Stimulated activated CD4-positive, alpha-beta T cell treated with anti-CD3 and anti-CD28 coated beads, Interleukin-1b, Interleukin-23, amount 100 ng/mL, for 1 hour (primary cell): ENCODE results near the gene ATP13A3.

Experiments
- DNase-seq, 2 donors: peaks; one replicate each; pipeline ENCODE4 v3.0.0-alpha.2; 2020; ENCODE audit warnings: low read depth in 2 of 2

The ATP13A3 gene

DNA sequence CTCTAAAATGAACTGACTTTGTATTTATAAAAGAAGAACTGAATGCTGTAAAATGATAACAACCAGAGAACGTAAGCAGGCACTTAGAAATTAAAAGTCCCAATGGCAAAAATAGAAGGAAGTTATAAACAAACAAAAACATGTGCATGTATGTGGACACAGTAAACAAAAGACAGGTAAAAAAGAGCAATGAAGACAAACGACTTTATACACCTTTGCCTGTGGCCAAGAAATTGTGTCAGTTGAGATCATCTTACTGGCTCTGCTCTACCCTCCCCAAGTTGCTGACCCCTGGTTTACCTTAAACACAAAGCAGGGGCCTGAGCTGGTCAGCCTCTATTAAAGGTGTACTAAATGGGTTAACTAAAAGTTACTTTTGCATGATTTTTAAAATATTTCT is 46.0 kb downstream of the ATP13A3 start:
- DNase-seq: no peak

DNA sequence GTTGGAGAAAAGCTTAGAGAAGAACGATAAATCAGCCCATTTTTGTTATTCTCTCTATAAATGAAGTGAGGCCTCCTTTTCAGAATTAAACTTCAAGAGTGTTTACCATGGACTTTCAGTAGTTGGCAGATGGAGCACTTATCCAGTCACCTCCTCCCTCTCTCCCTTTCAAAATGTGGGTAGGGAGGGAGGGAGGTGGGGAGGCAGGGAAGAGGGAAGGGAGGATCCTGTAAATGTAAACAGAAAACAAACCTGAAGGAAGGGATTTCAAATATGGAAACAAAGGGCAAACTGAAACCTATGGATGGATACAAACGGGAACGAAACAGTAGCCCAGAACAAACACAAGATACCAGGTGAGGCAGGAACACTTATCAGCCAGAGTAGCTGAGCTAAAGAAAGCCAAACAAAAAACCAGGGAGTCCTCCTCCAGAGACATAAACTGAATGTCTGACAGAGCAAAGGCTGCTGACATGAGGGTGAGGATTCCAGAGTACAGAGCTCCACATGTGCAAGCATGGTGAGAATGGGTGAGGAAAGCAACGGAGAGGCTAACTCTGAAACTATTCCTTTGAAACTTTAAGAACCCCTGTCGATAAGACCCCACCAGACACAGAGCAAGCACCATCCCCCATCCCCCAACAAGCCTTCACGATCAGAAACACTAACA is 46.8 kb downstream of the ATP13A3 start:
- DNase-seq: no peak

DNA sequence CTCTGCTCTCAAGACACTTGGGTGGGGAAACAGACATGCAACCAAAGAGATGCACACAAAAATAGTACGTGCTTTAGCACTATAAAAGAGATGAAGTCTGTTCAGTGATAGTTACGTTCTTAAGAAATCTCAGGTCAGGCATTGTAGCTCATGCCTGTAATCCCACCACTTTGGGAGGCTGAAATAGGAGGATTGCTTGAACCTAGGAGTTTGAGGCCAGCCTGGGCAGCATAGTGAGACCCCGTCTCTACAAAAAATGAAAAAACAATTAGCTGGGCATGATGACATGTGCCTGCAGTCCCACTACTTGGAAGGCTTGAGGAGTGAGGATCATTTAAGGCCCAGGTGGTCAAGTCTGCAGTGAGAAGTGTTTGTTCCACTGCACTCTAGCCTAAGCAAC is 52.3 kb downstream of the ATP13A3 start:
- DNase-seq: no peak

DNA sequence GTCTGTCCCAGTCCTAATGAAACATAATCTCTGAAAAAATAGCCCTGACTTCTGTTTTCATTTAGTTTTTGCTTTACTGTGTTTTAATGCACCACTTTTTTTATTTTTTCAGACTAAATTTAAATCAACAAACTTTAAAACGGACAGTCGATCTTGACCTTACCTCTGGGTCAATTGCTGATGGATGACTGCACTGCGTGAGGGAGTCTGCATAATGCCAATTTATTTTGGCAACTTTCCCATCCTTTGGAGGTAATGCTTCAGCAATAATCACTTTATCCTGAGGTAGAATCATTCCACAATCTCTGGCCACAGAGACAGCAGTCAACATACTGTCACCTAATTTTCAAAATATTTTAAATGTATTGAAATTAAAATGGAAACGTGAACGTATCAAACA is 55.2 kb downstream of the ATP13A3 start:
- DNase-seq: no peak

DNA sequence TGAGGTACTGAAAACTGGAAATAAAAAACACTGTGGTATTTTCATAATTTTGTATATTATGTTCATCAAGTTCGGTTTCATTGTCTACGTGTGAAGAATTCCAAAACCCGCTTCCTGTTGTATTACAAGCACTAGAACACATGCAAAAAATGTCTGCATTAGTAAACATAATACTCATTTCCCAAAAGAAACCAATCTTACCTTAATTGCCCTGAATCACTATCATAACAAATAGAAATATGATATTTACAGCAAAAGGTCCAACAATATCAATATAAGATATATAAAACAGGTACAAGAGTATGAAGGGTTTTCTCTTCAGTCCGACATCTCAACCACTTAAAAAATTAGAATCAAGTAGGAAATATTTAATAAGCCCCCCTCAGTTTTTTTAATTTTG is 61.4 kb downstream of the ATP13A3 start:
- no peak for DNase-seq

DNA sequence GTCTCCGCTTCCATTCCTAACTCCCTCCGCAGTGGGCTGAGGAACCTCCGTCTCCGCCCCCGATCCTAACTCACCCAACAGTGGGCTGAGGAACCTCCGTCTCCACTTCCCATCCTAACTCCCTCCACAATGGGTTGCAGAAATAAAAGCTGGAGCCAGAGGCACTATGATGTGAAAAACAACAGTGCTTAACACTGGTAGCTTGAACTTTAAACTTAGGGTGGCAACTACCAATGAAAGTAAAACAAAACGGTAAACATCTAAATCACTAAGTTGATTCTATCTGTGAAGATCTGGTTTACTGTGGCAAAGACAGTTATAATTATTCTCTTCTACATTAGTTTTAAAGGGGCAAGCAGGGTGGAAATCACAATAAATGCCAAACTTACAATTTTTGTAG is 61.8 kb downstream of the ATP13A3 start:
- DNase-seq: no peak

DNA sequence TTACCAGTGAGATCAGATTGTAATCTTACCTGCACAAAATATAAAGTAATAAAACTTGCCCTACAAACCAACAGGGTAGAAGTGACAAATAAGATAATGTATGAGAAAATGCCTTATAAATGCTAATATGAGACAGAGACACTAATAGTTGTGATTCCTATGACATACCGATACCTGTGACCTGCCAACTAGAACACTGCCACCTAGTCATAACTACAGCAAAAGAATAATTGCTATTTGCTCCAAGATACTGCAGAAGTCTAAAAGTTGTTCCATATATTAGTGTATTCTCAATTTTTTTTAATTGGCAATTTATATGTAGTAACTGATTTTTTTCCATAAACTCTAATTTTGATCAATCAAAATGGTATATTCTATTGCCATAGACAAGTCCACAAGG is 62.4 kb downstream of the ATP13A3 start:
- no peak for DNase-seq

DNA sequence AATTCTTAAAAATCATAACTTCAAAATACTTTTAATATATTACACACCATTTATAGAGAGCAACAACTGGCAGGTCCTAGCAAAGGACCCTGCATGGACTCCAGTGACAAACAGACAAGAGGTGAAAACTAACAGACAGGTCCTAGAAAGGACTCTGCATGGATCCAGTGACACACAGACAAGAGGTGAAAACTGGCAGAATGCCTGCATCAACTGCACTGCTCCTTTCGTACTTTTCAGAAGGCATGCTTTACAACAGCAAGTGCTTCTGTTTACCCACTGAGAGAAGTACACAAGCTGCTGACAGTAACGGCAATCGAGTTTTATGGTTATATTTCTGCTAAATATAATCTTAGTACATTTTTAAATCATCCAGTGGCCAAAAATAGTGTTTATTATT is 63.5 kb downstream of the ATP13A3 start:
- DNase-seq: no peak

DNA sequence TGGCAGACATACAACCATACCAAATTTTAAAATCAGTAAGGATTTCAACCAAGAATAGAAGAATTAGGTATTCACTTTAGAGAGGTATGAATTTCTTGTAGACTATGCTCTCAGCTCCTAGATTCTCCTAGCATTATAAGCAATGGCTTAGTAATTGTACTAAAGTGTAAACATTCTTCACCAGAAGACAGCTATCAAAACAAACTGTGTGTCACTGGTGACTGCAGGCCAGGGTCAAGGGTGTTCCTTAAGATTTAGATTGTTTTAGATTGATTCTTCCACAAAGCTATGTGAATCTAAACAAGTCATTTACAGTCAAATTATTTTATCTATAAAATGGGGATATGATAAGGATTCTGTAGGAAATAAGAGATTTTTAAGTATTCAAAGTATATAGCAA is 64.6 kb downstream of the ATP13A3 start:
- DNase-seq: no peak

DNA sequence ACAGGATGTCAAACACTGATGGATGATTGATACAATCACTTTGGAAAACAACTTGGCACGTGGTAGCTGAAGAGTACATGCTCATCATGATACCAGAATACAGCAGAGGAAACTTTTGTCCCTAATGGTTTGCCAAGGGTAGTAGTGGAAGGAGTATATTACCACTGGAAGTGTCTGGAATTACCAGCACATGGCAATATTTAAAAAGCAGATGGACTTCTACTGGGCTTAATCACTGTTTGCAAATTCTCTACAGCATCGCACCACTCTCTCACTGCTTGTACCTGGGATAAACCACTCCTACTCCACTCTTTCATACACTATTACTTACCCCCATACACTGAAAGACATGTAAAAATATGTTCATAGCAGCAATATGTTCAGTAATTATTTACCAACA is 68.1 kb downstream of the ATP13A3 start:
- no peak for DNase-seq

DNA sequence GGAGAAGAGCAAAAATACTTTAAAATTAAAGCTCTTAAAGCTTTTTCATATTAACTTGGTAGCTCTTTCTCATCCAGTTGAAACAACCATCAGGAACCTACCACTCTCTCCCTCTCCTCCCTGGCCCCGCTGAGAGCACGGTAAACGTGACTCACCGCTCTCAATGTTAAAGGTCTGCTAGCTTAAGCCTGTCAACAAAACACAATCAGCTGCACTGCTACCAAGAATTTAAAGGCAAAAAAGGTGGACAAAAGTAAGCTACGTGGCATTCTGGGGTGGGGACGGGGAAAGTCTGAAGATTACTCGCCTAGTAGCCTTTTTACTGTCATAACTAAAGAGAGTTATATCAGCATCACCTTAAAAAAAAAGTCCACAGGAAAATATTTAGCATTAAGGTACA is 79.4 kb downstream of the ATP13A3 start:
- DNase-seq: no peak

DNA sequence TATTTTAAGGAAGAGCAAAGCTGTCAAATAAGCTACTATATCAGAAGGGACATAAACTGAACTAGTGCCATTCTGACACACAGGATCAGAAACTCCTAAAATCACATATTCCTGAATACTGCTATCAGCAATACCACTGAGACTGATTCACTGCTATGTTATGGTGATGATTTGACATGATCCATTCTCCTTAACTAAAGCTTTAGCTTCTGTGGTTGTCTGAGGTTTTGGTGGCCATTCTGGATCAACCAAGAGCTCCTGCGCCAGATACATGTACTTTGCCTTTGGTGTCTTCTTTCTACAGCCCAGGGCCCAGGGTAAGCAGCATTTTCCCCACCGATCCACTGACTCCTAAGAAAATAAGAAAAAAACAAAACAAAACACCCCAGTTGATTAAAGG is 81.0 kb downstream of the ATP13A3 start:
- DNase-seq: no peak

DNA sequence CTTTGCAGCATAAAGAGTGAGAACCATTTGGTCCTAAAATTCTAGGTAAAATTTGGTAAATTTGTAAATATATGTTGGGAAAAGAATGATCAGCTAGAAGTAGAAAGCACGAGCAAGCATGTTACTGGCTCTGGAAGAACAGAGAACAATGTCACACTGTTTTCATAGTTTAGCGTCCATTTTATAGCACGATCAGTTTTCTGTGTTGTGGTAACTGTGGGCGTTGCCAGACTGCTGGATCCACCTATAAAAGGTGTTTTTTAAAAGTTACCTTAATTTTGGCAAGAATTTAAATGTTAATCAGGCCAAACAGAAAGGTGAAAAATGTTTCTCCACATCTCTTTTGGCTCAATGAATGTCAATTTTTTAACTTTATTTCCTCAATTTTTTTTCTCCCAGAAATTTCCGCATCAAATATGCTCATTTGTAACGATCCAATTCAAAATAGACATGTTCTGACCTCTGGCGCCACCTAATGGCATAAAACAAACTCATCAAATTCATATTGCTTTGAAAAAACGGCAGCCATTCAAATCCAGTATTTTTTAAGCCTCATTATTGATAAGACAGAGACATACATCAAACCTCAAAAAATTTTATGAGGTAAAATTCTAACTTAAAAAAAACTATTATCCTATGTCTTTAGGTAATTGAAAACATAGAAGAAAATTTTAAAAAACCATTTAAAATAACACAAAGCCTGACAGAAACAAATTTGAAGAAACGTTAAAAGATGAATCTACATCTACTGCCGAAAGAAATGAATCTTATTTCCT is 82.2 kb downstream of the ATP13A3 start:
- DNase-seq: no peak

DNA sequence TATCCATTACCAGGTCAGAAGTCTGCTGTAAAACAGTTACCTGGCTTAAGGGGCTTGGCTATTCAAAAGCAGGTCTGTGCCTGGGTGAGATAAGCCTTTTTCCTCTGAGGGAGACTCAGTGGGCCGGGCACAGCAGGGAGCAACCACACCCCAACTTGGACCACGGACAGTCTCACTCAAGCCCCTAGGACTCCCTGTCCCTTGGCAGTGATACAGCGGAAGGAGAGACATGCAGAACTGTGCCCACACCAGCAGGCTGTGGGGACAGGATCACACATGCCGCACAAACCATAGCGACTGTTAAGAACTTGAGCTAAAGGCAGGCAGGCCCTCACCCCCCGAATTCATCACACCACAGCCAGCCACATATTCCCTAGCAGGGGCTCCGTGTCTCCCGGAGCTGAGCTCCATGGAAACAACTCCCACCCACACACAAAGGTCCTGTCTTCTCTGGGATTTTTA is 84.9 kb downstream of the ATP13A3 start:
- no peak for DNase-seq

DNA sequence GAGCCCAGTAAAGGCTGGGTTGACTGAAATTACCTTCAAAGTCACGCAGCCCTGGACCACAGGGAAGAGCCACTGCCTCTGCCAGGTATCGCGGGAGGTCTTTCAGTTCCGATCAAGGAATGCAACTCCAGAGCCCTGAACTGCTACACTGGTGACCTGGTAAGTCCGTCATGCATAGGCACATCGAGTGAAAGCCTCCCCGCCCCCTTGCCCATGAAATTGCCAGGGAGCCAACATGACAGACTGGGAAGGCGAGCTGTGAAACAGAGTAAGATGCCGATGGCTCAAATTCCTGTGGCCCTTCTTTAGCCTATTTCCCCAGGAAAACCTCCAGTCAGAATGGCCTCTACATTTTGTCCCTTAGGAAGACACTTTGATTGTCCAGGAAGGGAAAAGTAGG is 85.5 kb downstream of the ATP13A3 start:
- no peak for DNase-seq

DNA sequence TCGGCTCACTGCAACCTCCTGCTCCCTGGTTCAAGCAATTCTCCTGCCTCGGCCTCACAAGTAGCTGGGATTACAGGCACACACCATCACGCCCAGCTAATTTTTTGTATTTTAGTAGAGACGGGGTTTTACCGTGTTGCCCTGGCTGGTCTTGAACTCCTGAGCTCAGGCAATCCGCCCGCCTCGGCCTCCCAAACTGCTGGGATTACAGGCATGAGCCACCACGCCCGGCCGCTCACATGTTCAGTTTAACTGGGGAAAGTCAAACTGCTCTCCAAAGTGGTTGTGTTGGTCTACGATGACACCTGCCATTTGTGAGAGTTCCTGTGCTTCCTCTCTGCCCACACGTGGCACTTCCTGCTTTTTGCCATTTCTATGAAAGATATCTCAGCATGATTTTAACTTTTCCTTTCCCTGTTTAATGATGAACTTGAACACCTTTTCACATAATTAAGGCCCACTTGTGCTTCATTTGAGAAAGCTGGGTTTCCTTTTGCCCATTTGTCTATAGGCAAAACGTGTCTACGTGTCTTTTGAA is 86.9 kb downstream of the ATP13A3 start:
- DNase-seq: no peak

DNA sequence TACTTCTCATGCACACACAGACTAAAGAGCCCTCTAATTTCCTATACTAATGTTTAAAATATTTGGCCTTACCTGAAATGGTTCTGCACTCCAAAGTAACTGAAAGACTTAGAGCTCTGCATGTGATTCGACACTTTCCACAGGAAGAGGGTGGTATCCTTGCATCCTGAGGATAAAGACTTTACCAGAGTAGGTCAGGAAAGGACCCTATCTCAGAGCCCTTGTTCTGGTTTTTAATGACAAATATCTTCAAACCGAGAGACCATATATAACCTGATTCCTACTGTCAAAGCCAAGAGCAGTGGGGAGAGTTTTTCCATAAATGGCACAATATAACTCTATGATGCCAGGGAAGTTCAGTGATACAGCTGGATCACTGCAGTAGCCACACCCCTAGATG is 87.6 kb downstream of the ATP13A3 start, which contains the start of gene GP5:
GP5 (minus strand) TSS at position 101 of the 400 bp plus-strand sequence. CDS start 984 bp downstream, outside the sequence.
- DNase-seq: no peak

DNA sequence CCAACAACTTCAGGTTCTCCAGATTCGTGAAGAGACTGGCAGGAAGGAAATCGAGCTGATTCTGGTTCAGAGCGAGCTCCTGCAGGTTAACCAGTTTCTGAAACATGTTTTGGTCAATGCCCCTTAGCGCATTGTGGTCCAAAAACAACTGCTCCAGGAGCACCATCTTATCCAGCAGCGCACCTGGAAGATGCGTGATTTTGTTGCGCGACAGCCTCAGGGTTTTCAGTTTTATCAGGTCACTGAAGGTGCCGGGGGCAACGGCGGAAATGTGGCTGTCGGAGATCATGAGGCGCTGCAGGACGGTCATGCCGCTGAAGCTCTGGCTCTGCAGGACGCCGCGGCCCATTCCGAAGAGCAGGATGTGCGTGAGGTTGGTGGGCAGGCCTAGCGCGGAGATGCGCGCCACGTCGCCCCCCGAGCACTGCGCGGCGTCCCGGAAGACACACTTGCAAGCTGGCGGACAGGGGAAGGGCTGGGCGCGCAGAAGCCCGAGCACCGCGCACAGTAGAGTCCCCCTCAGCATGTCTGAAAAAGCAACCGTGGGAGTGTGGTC is 89.0 kb downstream of the ATP13A3 start:
- DNase-seq: no peak

DNA sequence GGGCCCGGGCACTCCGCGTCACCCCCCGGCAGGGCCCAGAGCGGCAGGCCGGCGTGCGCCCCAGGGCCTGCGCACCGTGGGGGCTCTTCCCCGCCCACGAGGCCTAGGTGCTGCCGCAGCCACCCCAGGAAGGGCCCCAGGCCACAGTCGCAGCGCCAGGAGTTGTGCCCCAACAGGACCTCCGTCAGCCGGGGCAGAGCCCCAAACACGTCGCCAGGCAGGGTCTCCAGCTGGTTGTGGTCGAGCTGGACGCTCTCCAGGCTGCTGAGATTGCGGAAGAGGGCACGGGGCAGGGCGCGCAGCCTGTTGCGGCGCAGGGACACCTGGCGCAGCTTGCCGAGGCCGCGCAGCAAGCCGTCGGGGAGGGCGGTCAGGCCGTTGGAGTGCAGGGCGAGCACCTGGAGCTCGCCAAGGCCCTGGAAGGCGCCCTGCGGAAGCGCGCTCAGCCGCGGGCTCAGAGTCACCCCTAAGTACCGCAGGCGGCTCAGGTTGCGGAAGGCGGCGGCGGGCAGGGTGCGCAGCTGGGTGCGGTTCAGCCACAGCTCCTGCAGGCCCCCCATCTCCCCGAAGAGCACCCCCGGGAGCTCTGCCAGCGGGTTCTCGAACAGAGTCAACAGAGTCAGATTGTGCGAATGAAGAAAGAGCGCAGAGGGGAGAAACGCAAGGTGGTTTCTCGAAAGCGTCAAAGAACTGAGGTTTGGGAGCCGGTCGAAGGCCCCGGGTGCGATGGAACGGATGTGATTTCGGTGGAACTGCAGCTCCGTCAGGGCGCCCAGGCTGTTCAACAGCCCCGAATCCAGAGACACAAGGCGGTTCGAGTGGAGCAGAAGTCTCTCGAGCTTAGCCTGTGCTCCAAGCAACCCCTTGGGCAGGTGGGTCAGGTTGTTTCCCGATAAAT is 89.7 kb downstream of the ATP13A3 start:
- DNase-seq: no peak

DNA sequence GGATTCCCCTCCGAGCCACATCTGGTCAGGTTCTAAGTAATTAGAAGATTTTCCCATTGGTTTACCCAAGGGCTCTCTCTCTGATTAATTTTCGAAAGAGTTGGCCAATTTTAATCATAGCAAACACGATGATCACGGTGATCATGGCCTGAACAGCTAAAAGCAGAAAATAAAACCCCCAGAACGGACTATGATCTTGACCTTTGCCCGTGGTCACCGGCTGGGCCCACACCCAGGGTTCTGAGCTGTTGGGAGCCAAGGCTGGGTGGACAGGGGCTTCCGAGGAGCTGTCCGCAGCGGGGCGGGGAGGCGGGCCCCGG is 90.3 kb downstream of the ATP13A3 start:
- no peak for DNase-seq

DNA sequence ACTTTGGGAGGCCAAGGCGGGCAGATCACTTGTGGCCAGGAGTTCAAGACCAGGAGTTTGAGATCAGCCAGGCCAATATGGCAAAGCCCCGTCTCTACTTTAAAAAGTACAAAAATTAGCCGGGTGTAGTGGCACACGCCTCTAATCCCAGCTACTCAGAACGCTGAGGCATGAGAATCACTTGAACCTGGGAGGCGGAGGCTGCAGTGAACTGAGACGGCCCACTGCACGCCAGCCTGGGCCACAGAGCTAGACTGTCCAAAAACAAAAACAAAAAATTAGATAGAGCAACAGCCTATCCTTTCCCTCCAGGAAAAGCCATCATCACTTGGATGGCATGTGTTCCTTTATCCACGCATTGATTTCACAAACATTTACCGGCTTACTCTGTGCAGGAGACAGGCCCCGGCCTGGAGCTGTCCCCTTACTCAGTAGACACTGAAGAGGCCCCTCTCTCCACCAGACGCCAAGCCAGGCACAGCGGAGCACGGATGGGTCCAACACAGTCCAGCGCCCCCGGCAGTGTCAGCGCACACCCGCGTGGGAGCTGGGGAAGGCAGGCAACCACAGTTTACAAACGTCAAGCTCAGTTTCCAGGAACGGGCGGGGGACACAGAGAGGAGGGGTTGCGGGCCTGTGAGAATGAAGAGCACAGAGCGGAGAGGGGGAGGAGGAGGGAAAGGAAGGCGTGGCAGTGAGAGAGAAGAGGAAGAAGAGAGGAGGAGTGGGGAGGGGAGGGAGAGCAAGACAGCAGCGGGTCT is 90.8 kb downstream of the ATP13A3 start:
- peak in 1 of 2 donors; percentile 21 for DNase-seq
